ENCODE measurements around the gene SSTR4.

The SSTR4 gene

GRCh38 chr20:23042270-23042669, 7.2 kb downstream of the SSTR4 start:
- no peak for DNase-seq (ENCODE audit: low spot score)

DNA sequence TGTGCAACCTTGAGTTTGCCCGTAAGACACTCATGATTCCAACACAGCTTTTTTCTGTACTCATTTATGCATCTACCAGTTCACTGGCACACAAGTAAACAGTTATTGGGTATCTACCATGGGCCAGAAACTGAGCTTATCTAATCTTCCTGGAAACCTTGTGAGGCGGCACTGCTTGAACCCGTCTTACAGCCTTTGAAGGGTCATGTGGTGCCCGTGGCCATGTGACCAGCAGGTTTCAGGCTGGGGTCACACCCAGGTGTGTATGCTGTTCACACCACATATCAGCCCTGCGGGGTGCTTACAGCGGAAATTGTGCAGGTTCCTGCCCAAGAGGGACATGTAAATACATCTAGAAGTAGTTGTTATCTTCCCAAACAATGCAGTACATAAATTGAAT, 8.3 kb downstream of the SSTR4 start:
- DNase-seq (ENCODE audit: low spot score) = no peak

- no peak for DNase-seq (ENCODE audit: low spot score)
These were observed 11.3 kb downstream of the SSTR4 start for GRCh38 chr20:23046431-23046830.

- no peak for DNase-seq (ENCODE audit: low spot score)
These were observed 12.1 kb downstream of the SSTR4 start for GRCh38 chr20:23047001-23047737.

DNA sequence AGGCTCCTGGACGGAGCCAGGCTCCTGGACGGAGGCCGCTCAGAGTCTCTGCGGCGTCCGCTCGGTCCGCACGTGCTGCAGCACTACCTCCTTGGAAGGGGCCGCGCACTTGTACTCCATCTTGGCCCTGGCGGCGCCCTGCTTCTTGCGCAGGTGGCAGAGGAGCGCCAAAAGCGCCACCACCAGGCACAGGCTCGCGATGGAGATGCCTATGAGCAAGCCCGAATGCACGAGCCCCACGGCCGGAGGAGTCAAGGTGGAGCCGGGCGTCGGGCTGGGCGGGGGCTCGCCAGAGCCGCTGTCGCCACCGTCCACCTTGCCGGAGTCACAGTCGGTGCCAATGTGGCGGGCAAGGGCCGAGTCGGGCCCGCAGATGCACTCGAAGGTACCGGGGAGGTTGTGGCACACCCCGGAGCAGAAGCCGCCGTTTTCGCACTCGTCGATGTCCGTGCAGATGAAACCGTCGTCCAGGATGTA, 12.7 kb downstream of the SSTR4 start:
- no peak for DNase-seq (ENCODE audit: low spot score)

DNA sequence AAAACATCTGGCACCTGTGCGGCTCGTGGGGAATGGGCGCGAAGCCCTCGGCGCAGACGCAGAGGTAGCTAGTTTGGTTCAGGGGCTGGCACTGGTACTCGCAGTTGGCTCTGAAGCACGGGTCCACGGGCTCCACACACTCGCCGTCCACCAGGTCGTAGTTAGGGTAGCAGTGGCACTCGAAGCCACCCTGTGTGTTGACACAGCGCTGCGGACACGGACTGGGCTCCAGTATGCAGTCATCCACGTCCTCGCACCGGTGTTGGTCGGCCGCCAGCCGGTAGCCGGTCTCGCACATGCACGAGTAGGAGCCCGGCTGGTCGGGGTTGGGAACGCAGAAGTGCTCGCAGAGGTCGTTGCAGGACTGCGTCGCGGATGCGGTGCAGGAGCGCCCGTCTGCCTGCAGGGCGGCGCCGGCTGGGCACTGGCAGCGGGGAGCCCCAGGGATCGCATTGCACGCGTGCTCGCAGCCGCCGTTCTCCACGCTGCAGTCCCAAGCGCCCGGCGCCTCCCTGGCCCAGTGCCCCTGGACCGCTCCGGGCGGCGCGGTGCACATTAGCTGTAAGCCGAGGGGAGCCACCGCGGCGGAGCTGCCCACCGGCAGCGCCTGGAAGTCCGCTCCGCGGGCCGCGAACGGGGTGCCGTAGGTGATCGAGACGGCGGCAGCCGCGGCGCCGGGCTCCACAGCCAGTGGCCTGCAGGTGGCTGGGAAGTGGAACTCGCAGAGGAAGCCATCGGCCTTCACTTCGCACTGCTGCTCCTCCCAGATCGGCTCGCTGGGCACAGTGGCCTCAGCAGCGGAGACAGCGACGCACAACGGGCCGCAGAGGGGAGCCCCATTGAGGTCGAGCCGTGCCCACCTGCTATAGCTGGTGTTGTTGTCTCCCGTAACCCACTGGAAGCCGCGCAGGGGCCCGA, 13.4 kb downstream of the SSTR4 start:
- peak; percentile 8 for DNase-seq (ENCODE audit: low spot score)

DNA sequence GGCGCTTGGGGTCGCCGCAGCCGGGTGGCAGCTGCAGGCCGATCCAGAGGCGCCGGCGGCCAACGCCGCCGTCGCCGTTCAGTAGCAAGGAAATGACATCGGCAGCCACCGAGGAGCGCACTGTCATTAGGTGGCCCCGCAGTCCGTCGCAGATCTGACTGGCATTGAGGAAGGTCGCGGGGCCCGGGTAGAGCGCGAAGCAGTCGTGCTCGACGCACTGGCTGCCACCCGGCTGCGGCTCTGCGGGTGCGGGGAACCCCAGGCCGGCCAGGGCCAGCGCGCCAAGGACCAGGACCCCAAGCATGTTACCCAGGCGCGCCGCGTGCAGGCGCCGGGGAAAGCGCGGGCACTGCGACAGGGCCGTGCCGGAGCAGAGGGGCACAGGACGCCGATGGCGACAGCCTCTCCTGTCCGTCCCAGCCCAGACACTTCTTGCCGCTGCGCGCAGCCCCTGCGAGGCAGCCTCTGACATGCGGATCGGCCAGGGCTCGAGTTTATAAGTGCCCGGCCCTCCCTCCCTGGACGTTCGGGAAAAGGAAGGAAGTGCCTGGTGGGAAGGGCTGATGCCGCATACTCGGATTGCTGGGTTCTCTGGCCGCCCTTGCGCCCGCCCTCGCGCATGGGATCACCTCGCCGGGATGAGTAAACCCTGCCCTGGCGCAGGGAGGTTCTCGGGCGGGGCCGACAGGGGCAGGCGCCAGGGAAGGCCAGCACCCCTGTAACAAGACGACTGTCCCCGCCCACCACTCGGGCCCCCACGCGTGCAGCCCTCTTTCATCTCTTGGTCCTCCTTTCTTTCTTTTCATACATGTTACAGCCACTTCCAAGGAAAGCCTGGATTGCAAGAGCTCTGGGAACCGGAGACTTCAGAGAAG, 14.3 kb downstream of the SSTR4 start, which contains the start of gene THBD:
THBD (minus strand) TSS at position 472 of the 875 bp plus-strand sequence; CDS start at position 304, 168 bp downstream.
- DNase-seq (ENCODE audit: low spot score) = no peak

- DNase-seq (ENCODE audit: low spot score) = no peak
These were observed 15.1 kb downstream of the SSTR4 start for GRCh38 chr20:23050076-23050838.

DNA sequence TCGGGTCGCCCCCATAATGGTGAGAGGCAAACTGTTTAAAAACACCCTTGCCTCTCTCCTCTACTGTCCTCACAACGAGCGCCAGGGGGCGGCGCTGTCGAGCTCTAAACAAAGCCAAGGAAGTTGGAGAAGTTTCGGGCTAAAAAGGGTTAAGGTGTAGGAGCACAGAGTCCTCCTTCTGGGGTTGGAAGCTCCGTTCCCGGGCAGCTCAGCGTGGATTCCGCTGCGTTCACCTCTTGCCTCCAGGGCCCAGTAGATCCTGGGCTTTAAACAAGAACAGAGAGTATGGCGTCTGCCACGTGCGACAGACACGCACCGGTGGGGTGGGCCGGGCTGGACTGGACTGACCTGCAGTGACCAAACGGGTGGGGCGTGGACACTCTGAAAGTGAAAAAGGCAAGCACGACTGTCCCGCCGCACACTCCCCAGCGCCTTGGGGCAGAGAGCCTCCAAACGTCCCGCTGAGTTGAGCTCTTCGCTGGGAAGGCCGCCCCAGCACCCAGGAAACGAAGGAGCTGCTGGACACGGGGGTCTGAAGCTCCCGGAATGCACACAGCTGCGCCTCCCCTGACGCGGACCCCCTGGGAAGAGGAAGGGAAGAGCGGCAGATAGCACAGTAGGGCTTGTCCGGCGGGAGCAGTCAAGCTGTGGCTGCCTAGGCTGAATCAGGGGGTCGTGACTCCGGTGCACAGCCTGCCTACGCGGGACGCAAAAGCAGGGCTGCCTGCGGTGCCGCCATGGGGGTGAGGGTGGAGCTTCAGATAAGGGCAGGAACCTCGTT, 15.9 kb downstream of the SSTR4 start:
- DNase-seq (ENCODE audit: low spot score) = peak; percentile 13

- no peak for DNase-seq (ENCODE audit: low spot score)
These were observed 17.8 kb downstream of the SSTR4 start for GRCh38 chr20:23052904-23053303.

DNA sequence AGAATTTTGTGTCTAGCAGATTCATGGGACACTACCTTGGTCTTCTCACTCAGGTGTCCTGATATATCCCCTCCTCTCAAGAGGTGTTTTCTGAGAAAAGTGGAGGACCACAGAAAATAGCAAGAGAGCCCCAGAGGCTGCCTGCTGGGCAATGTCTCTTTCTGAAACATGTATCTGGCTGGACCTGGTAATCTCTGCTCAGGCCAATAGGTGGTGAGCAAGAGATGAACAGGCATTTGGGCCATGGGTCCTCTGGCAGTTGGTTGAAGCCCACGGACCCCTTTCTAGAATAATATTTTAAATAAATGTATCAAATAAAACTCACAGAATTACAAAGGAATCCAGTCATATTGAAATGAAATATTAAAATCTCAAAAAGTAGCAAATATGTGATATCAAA, 23.1 kb downstream of the SSTR4 start:
- DNase-seq (ENCODE audit: low spot score) = no peak

GRCh38 chr20:23059001-23059400, 23.9 kb downstream of the SSTR4 start:
- no peak for DNase-seq (ENCODE audit: low spot score)

GRCh38 chr20:23059846-23060245, 24.7 kb downstream of the SSTR4 start:
- no peak for DNase-seq (ENCODE audit: low spot score)

GRCh38 chr20:23060629-23061028, 25.5 kb downstream of the SSTR4 start:
- DNase-seq (ENCODE audit: low spot score) = no peak

GRCh38 chr20:23061262-23061661, 26.1 kb downstream of the SSTR4 start:
- no peak for DNase-seq (ENCODE audit: low spot score)

GRCh38 chr20:23061734-23062561, 26.8 kb downstream of the SSTR4 start:
- DNase-seq (ENCODE audit: low spot score) = no peak

GRCh38 chr20:23062632-23063031, 27.5 kb downstream of the SSTR4 start:
- no peak for DNase-seq (ENCODE audit: low spot score)

DNA sequence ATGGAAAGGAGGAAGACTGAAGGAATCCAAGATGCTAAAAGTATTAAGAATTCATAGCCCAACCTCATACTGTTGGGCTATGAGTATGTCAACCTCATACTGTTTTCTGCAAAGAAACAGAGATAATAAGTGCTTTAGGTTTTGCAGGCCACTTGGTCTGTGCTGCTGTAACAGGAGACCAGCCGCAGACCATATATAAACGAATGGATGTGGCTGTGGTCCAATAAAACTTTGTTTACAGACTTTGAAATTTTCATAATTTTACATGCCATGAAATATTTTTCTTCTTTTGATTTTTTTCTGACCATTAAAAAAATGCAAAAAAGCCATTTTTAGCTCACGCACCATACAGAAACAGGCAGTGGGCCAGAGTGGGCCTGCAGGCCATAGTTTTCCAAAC, 28.1 kb downstream of the SSTR4 start:
- DNase-seq (ENCODE audit: low spot score) = no peak

GRCh38 chr20:23063581-23063980, 28.5 kb downstream of the SSTR4 start:
- DNase-seq (ENCODE audit: low spot score) = no peak

All from CD4-positive, alpha-beta T cell treated with Interleukin-15 for 4 hours (primary cell).